ENCODE results near the gene GADD45G. TPM values are rescaled to one million over a fixed set of nuclear protein-coding genes. Genes with fewer than 3 reads are reported as not detected.

Gene GADD45G
- total and polyA plus RNA-seq, 10 of the 15 experiments (the other 5 are each of a cell fraction or from before 2014, with no cell fraction given) = 0.07 to 1.00 (median 0.29) TPM; not detected in 4

GRCh38 chr9:89590415-89590814 is 14.4 kb upstream of the GADD45G start:
- CTCF ChIA-PET = interaction anchor here (1.1 kb wide), 1 partner anchor 509 kb away, joined by 3 read pairs; no protein-coding TSS in a partner anchor
- intact Hi-C loops (cut with micrococcal nuclease; ENCODE audit: unreplicated experiment) = loop anchor here (10.0 kb wide), 1 partner anchor 1174 kb away; no protein-coding TSS in a partner anchor
- in situ Hi-C loops (cut with MboI) = loop anchor here (10.0 to 25.0 kb wide), 3 partner anchors 614 to 1272 kb away; no protein-coding TSS in a partner anchor

More at GRCh38 chr9:89590415-89590814, 14.4 kb upstream of the GADD45G start:
- Histone ChIP-seq H2AFZ (ENCODE audit: control insufficient read depth, low read depth, low read length) (no peak overlapping the region), H3K4me2 (ENCODE audit: control insufficient read depth, insufficient read depth) (no peak overlapping the region), H3K27ac (ENCODE audit: control insufficient read depth, insufficient read depth) (no peak overlapping the region), H3K79me2 (ENCODE audit: control insufficient read depth, insufficient read depth, low read length) (no peaks in the 10 kb centered on the region), H3K4me1 (ENCODE audit: control insufficient read depth, insufficient read depth, low read length) (no peaks in the 10 kb centered on the region), H3K9ac (ENCODE audit: control insufficient read depth, insufficient read depth, low read length) (no peak overlapping the region), H3K27me3 (replicated peaks in 1 of 2; ENCODE audit: control insufficient read depth in 2 of 2, insufficient read depth in 2 of 2, low read length in 1 of 2) (peaks cover 3 to 8% of the 10 kb centered on the region in 2 experiments), H3K36me3 (ENCODE audit: control insufficient read depth in 2 of 2, insufficient read depth in 2 of 2, low read length in 1 of 2) (no peaks in the 10 kb centered on the region), H3K4me3 (no peak overlapping the region), H4K20me1 (ENCODE audit: control insufficient read depth, insufficient read depth) (no peaks in the 10 kb centered on the region), H3K9me3 (replicated peaks; ENCODE audit: control insufficient read depth, insufficient read depth, low read length) (no peaks in the 10 kb centered on the region)
- WGBS (ENCODE audit: insufficient coverage, insufficient replicate concordance, low lambda C conversion rate, missing lambda C conversion rate) = 0% methylated on average over 2 of the region's 2 CpGs
- SMC1A ChIA-PET (ENCODE audit: uncharacterized antibody, unreplicated experiment) = interaction anchor here (1.4 kb wide), 1 partner anchor 14 kb away, joined by 3 read pairs; no protein-coding TSS in a partner anchor
- no TSS peak for BruUV-seq (replicated peaks)
- RAD21 ChIA-PET (ENCODE audit: unreplicated experiment) = no interaction called here
- POLR2A ChIA-PET = no interaction called here
- TF ChIP-seq ATF7 (IDR thresholded peaks at IDR 0.05; ENCODE audit: low read depth) (no peak), TCF3 (IDR thresholded peaks at IDR 0.05; ENCODE audit: borderline replicate concordance, insufficient read depth, low read depth, low read length) (no peak), KDM1A (IDR thresholded peaks at IDR 0.05; ENCODE audit: borderline replicate concordance) (no peak), FOXM1 (IDR thresholded peaks at IDR 0.05; ENCODE audit: low read depth, low read length) (no peak), DPF2 (IDR thresholded peaks at IDR 0.05) (no peak), SUZ12 (IDR thresholded peaks at IDR 0.05; ENCODE audit: unreplicated experiment) (no peak), ZNF24 (IDR thresholded peaks at IDR 0.05) (no peak), ZBTB40 (IDR thresholded peaks at IDR 0.05; ENCODE audit: borderline replicate concordance) (no peak), SPI1 (IDR thresholded peaks at IDR 0.05; ENCODE audit: borderline replicate concordance, insufficient read depth, low read depth, low read length) (no peak), MTA2 (IDR thresholded peaks at IDR 0.05; ENCODE audit: low read depth) (no peak), CBFB (IDR thresholded peaks at IDR 0.05; ENCODE audit: low read depth) (no peak), IKZF2 (IDR thresholded peaks at IDR 0.05) (no peak), HDGF (IDR thresholded peaks at IDR 0.05) (no peak), SREBF1 (IDR thresholded peaks at IDR 0.05; ENCODE audit: low read length) (no peak), RELA (IDR thresholded peaks at IDR 0.05; ENCODE audit: borderline replicate concordance, partially characterized antibody) (no peak), TCF7 (IDR thresholded peaks at IDR 0.05; ENCODE audit: borderline replicate concordance) (no peak), TARDBP (IDR thresholded peaks at IDR 0.05; ENCODE audit: borderline replicate concordance) (no peak)
- DNase-seq (ENCODE audit: low read depth, low spot score) = no peak
- FAIRE-seq = no peak
- ATAC-seq = no peak

All from GM12878 (cell line).